GM19438 (cell line): ENCODE data around the gene KCTD5.
"Not testable (repeated sequence)": the region's sequence is repeated elsewhere in the genome, so short reads cannot be mapped to it uniquely, and the experiment has no call there.

Experiments
- ATAC-seq: cut with Tn5 transposase; IDR thresholded peaks from one replicate; pipeline ENCODE4 v1.9.1; 2021; ENCODE audit warnings: low read depth; ENCODE audit not compliant: unreplicated experiment

Gene KCTD5

GRCh38 chr16:2671193-2671592, 11.1 kb upstream of the KCTD5 start:
- not testable (repeated sequence) for ATAC-seq

GRCh38 chr16:2671741-2672140, 10.6 kb upstream of the KCTD5 start:
- no peak for ATAC-seq

- ATAC-seq: peak; percentile 82
Observed at GRCh38 chr16:2673066-2673999, 9.0 kb upstream of the KCTD5 start.

GRCh38 chr16:2675021-2675420, 7.3 kb upstream of the KCTD5 start:
- ATAC-seq: no peak

GRCh38 chr16:2675714-2676113, 6.6 kb upstream of the KCTD5 start:
- ATAC-seq: no peak

- not testable (repeated sequence) for ATAC-seq
Observed at GRCh38 chr16:2676937-2677336, 5.4 kb upstream of the KCTD5 start.

- not testable (repeated sequence) for ATAC-seq
Observed at GRCh38 chr16:2678206-2678965, 3.9 kb upstream of the KCTD5 start.

- not testable (repeated sequence) for ATAC-seq
Observed at GRCh38 chr16:2679902-2680301, 2.4 kb upstream of the KCTD5 start.

- not testable (repeated sequence) for ATAC-seq
Observed at GRCh38 chr16:2680360-2680759, 2.0 kb upstream of the KCTD5 start.

- not testable (repeated sequence) for ATAC-seq
Observed at GRCh38 chr16:2683041-2683440, 718 bp downstream of the KCTD5 start.

GRCh38 chr16:2686075-2686474, 3.8 kb downstream of the KCTD5 start:
- ATAC-seq: not testable (repeated sequence)

- ATAC-seq: peak; percentile 38
Observed at GRCh38 chr16:2686912-2687507, 4.7 kb downstream of the KCTD5 start.

GRCh38 chr16:2687531-2688308, 5.4 kb downstream of the KCTD5 start:
- ATAC-seq: no peak

GRCh38 chr16:2689422-2689821, 7.1 kb downstream of the KCTD5 start:
- ATAC-seq: not testable (repeated sequence)

GRCh38 chr16:2689968-2690801, 7.9 kb downstream of the KCTD5 start:
- no peak for ATAC-seq

GRCh38 chr16:2690852-2691251, 8.5 kb downstream of the KCTD5 start:
- ATAC-seq: no peak

- no peak for ATAC-seq
Observed at GRCh38 chr16:2691491-2692248, 9.3 kb downstream of the KCTD5 start.

- ATAC-seq: no peak
Observed at GRCh38 chr16:2692251-2692947, 10.1 kb downstream of the KCTD5 start.
